Spleen (tissue), 7 donors: ENCODE results near the gene MYO15A.

Experiments used
- CTCF ChIP-seq, 11 experiments: fragments of 200-600 bp in 7 of 11; fragments of 450-650 bp in 4 of 11; sonication (generic) in 4 of 11; IDR thresholded peaks in 8 of 11; conservative IDR thresholded peaks in 3 of 11; 1 replicate in 7 of 11; 2 replicates in 4 of 11; pipeline versions ENCODE4 v1.4.0 to v1.8.0; 2016 to 2021; ENCODE audit warnings: antibody characterized with exemption in 11 of 11, inconsistent platforms in 4 of 11, mild to moderate bottlenecking in 1 of 11
- POLR2A ChIP-seq, 3 donors: fragments of 450-650 bp; IDR thresholded peaks; one replicate each; pipeline ENCODE4 v1.5.1; 2017; ENCODE audit warnings: antibody characterized with exemption in 3 of 3, mild to moderate bottlenecking in 1 of 3
- donor health status: DM: no; HTN: no; CAD: no; lungs with moderate emphysema.
- donor health status: DM: no; HTN: no; CAD: no.
- donor health status: DM: no; HTN: no; CAD: no.

DNA sequence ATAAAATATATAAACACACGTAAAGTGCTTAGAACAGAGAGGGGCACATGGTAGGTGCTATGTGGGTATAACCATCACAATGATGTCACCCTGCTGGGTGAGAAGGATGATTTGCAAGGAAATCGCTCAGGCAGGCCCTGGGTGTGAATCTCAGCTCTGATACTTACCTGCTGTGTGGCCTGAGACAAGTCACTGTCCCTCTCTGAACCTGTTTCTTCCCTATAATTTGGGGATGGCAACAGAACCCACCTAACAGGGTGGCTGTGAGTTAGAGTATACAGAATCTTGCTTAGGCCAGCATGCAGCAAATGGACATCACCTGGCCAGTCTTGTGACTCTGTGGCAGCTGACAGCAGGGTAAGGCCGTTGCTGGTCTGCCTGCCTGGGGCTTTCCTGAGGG is 38.4 kb downstream of the MYO15A start:
- no peak for TF ChIP-seq CTCF (IDR thresholded peaks at IDR 0.05 in 8 of 11, conservative IDR thresholded peaks at IDR 0.05 in 3 of 11)
- no peak for TF ChIP-seq POLR2A (IDR thresholded peaks at IDR 0.05)
